IMR-90 (cell line): ENCODE measurements around the gene MPPED2.

Source experiments
- CEBPB ChIP-seq: IDR thresholded peaks from 2 replicates; pipeline ENCODE4 v1.6.1; 2012; ENCODE audit warnings: low read depth, low read length, improper control_type of control experiment
- CTCF ChIP-seq: conservative IDR thresholded peaks from 2 replicates; pipeline ENCODE4 v1.5.1; 2012; ENCODE audit warnings: mild to moderate bottlenecking, low read depth, low read length, improper control_type of control experiment
- FOS ChIP-seq: fragments of 150-350 bp; IDR thresholded peaks from 2 replicates; pipeline ENCODE4 v1.6.1; 2016; ENCODE audit warnings: low read depth, low read length
- MAZ ChIP-seq: IDR thresholded peaks from 2 replicates; pipeline ENCODE4 v1.6.1; 2012; ENCODE audit warnings: low read depth, mild to moderate bottlenecking, low read length, improper control_type of control experiment, moderate library complexity, borderline replicate concordance
- POLR2A ChIP-seq: IDR thresholded peaks from 2 replicates; pipeline ENCODE4 v1.6.1; 2012; ENCODE audit warnings: mild to moderate bottlenecking, low read depth, low read length
- RAD21 ChIP-seq: IDR thresholded peaks from 2 replicates; pipeline ENCODE4 v1.6.1; 2012; ENCODE audit warnings: low read length, improper control_type of control experiment
- RFX5 ChIP-seq: IDR thresholded peaks from 2 replicates; pipeline ENCODE4 v1.8.0; 2012; ENCODE audit warnings: low read depth, mild to moderate bottlenecking, low read length, moderate library complexity
- SMC3 ChIP-seq: fragments of 150-350 bp; IDR thresholded peaks from 2 replicates; pipeline ENCODE4 v1.6.1; 2016; ENCODE audit warnings: low read depth, mild to moderate bottlenecking, antibody characterized with exemption, low read length, moderate library complexity
- USF2 ChIP-seq: fragments of 150-350 bp; IDR thresholded peaks from 2 replicates; pipeline ENCODE4 v1.6.1; 2017; ENCODE audit warnings: mild to moderate bottlenecking, antibody characterized with exemption, low read length, low read depth

GRCh38 chr11:30605036-30605605, 19.0 kb upstream of the MPPED2 start:
- TF ChIP-seq CTCF (no peak), POLR2A (no peak), MAZ (no peak), RFX5 (no peak), CEBPB (no peak), RAD21 (no peak), USF2 (no peak), FOS (no peak), SMC3 (no peak)
